NCI-H524 treated with DMSO at 0.1 percent for 48 hours (cell line): Measurements from ENCODE around the gene ZNG1C.
"Not testable (repeated sequence)": the region's sequence is repeated elsewhere in the genome, so short reads cannot be mapped to it uniquely, and the experiment has no call there.

Experiments
- DNase-seq: peaks from one replicate; lab custom pipeline; 2025; lab: John Stamatoyannopoulos, UW

The ZNG1C gene

DNA sequence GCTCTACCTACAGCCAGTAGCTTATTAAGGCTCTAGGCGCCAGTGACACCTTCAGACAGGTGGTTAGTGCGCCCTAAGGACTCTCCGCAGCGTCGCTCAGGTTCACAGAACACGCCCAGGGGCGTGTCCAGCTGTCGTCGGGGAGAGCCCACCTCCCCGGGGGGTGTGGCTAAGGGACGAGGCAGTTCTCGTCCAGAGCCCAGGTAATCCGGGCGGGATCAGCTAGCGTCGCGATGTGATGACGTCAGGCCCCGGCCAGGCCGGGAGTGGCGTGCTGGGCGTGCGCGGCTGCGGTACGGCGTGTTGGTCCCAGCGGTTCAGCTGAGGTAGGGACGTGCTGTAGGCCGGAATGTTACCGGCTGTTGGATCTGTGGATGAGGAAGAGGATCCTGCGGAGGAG lies at the start of gene ZNG1C:
TSS of gene ZNG1C (plus strand) at position 301 of the 400 bp plus-strand sequence. CDS start at position 350, 49 bp downstream.
- DNase-seq, result not testable (repeated sequence)

DNA sequence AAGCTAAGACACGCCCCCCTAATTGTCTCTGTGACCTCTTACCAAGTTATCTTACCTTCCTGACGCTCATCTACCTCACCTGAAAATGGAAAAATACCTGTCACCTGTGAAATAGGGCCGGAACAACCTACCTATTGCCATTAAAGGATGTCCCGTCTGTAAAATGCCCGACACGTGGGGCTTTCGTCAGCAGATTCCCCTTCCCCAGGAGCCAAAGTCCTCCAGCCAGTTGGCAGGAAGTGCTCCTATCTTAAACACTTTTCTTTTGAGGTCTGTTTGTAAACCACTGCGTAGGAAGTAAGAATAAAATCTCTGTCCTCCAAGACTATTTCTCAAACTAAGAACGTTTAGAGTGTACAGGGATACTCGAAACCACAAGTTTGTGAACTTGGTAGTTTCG lies 654 bp downstream of the ZNG1C start:
- not testable (repeated sequence) for DNase-seq

DNA sequence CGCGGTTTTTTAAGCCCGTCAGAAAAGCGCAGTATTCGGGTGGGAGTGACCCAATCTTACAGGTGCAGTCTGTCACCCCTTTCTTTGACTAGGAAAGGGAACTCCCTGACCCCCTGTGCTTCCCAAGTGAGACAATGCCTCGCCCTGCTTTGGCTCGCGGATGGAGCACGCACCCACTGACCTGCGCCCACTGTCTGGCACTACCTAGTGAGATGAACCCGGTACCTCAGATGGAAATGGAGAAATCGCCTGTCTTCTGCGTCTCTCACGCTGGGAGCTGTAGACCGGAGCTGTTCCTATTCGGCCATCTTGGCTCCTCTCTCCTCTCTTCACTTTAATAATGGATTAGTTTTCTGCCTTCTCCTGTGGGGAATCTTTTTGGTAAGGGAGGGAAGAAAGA lies 39.3 kb downstream of the ZNG1C start:
- DNase-seq, result not testable (repeated sequence)

DNA sequence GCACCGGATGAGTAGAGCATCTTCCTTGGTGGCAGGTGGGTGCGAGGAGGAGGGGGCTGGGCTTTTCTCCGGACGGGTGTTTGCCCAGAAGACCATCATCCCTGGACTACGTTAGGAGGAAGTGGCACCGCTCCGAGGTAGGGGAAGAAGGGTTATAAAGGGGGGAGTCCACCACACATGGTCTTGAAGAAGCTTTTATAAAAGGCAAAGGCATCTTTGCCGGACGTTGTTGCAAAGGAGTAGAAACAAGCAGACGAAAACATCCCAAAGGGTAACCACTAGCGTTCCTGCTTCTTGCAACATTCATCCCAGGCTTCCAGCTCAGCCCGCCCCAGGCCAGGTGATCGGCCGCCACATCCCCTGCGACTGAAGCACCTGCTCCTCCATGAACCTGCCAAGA lies 60.8 kb downstream of the ZNG1C start, which contains the start of gene FOXD4L3:
TSS of gene FOXD4L3 (plus strand) at position 301 of the 400 bp plus-strand sequence. CDS start at position 386, 85 bp downstream.
- DNase-seq, result not testable (repeated sequence)

DNA sequence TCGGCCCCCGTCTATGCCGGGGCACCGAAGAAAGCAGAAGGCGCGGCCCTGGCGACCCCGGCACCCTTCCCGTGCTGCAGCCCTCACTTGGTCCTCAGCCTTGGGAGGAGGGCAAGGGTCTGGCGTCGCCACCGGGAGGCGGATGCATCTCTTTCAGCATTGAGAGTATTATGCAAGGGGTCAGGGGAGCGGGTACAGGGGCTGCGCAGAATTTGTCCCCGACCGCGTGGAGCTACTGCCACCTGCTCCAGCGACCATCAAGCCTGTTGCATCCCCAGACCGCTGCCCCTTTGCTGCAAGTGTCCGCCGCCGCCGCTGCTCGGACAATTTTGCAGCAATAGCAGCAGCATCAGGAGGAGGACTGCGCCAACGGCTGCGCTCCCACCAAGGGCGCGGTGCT lies 62.0 kb downstream of the ZNG1C start:
- not testable (repeated sequence) for DNase-seq

DNA sequence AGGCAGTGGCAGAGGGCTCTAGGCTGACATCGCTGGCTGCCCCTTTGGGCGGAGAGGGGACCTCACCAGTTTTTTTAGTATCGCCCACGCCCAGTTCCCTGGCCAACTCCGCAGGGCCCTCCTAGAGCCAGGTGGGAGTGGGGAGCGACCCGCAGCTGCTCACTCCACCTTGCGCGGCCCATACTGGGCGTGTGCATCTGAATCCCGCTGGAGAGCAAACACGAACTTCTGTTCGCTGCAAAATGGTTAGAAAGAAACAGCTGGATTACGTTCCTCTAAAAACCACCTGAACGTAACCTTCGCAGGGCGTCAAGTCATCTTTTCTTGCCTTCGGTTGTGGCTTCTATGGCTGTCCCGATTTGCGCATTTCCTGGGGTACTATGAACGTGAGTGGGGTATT lies 62.4 kb downstream of the ZNG1C start:
- not testable (repeated sequence) for DNase-seq

DNA sequence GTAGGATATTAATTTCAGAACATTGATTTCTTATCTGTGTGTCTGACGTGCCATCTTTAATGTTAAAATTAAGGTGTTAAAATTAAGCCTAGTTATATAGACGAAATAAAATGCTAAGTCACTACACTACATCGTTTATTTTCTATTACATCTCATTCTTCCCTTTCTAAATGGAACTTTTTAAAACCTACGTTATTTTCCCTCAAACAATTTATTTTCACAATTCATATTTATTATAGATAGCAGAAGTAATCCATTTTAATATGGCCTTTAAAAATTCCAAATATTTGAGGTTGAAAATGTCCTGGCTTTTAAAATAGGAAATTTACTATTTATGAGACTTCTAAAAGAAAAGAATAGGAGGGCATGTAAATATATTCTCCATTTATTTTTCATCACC lies 63.0 kb downstream of the ZNG1C start:
- not testable (repeated sequence) for DNase-seq

DNA sequence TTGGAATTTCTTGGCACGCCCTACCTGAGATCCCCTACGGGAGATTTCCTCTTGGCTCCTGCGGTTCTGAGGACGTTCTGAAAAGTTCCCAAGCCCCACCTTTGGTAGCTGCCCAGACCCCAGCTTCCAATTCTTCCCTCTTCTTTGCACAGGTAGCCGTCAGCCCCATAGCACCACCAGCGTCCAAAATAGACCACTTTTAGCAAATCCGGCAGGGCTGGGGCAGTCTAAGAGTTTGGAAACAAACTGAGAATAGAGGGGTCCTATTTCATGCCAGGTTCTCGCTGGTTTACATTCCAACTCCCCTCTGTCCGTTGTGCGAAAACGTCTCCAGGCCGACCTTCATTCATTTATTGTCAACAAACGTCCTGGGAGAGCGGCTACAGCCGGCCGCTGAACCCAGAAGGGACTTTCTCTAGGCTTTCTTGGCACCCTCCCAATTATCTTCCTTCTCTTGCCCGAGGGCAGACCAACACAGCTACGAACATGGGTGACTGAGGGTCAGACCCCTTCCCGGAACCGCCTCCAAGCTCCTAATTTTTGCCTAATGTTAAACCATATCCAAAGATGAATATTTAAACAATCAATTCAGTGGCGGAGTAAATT lies 64.0 kb downstream of the ZNG1C start:
- not testable (repeated sequence) for DNase-seq

DNA sequence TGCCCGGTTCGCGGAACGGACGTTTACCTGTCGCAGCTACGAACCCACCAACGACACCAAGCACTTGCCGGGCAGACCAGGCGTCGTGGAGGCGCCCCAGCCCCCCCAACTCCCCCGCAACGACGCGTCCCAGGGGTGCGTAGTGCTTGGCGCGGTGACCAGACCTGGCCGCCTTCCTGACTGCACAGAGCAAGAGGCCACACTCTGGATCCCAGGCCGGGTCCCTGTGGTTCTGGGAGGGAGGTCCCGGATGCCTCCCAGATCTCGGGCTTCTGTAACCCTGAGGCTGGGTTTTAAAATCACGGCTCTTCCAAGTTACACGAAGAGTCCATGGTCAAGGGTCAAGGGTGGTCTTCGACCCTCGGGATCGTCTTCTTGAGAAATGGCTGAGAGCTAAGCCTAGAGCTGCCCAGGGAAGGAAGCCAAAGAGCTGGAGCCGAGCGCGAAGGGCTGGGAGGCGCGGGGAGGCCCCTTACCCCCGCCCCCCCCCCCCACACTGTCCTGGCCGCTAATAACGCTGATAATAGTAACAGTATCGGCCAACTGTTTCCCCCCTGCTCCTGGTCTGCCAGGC lies 64.7 kb downstream of the ZNG1C start:
- not testable (repeated sequence) for DNase-seq

DNA sequence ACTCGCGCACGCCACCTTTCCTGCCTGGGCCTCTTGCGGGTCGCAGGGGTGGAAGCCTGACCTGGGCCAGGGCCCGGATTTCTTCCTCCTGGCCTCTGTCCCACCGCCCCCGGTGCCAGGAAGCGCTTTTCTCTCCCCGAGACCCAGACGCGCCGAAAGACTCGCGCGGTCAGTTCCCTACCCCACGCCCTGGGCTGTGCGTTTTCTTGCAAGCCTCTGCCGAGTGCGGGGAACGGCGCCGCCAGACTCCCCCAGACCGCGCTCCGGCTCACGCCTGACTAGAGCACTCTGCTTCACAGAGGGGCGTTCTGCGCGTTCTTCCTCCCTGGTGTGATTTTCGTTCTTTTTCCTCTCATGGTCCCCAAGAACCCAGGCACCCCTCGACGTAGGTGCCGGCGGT lies 65.3 kb downstream of the ZNG1C start:
- DNase-seq, result not testable (repeated sequence)

DNA sequence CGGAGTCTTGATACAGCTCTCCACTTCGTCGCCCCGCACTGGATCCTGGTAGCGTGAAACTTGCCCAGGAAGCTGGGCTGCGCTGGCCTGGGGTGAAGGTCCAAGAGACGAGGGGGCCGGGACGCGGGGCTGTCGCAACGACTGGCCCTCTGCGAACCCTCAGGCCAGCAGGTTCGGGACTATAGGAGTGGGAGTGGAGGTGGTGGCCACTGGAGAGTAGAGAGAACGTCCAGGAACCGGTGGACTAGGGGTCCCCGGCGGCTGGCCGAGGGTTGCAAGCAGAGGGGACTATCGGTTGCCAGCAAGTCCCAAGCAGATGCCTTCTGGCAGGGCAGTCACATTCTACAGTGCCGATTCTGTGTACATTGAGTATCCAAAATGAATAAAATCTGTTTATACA lies 65.9 kb downstream of the ZNG1C start:
- DNase-seq, result not testable (repeated sequence)

DNA sequence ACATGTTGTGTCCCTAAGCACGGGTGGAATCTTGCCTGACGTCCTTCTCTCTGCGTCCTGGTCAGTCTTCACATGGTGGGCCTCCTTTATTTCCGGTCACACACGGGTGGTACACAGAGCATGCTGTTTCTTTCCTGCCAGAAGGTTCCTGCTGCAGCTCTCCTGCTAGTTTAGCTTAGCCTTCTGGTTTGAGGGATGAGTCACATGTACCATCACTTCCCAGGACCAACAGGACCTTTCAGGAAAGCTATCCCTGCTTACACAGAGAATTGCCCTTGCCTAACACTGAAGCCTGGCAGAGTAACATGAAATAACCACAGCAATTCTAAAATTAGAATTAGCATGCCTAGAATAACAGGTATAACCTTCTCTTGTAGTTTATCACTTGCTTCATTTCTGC lies 69.4 kb downstream of the ZNG1C start:
- not testable (repeated sequence) for DNase-seq

DNA sequence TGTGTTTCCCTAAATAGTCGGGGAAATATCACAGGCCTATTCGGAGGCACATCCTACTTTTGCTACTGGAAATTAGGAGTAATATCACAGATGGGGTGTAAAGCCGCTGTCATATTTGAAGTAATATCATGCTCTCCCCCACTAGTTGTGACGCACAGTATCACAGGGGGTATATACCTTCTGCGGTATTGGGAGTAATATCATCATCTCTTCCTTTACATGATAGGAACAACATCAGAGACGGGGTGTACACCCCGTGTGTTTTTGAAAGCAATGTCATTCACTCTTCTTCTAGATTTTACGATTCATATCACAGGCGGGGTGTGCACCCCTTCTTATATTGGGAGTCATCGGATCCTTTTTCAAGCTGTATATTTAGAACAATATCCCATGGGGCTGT lies 76.4 kb downstream of the ZNG1C start:
- DNase-seq, result not testable (repeated sequence)

DNA sequence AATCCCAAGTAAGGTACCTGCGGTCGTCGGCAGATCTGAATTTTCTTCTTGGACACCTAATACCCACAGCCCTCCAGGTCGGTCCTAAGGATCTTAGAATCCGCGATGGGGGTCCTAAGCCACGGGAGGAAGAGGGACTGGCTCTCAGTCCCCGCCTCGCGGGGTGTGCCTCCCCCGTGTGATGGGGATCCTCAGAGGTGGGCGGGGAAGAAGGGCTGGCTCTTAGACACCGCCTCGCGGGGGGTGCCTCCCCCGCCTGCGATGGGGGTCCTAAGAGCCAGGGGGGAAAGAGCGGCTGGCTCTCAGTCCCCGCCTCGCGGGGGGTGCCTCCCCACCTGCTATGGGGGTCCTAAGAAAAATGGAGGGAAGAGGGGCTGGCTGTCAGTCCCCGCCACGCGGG lies 82.0 kb downstream of the ZNG1C start:
- not testable (repeated sequence) for DNase-seq

DNA sequence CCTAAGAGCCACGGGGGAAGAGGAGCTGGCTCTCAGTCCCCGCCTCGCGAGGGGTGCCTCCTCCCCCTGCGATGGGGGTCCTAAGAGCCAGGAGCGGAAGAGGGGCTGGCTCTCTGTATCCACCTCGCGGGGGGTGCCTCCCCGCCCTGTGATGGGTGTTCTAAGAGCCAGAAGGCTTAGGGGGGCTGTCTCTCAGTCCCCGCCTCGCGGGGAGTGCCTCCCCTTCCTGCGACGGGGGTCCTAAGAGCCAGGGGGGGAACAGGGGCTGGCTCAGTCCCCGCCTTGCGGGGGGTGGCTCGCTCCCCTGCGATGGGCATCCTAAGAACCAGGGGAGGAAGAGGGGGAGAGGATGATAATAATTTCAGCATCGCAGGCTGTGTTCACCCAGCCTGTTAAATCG lies 82.7 kb downstream of the ZNG1C start:
- DNase-seq, result not testable (repeated sequence)

DNA sequence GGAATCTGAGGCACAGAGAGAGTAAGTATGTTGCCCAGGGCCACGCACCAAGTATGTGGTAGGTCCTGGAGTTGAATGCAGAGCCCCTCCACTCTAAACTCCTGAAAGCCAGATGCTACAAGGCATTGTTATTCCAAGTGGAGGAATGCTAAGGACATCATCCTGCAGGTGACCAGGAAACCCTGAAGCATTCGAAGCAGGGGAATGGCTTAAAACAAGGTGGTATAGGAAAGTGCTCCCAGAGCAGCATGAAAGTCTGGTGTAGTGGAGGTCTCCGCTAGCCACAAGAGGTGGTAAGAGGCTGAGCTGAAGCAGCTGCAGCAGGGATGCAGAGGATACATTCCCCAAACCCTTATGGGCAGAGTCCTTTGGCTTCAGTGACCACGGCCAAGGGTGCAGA lies 87.3 kb downstream of the ZNG1C start:
- not testable (repeated sequence) for DNase-seq

DNA sequence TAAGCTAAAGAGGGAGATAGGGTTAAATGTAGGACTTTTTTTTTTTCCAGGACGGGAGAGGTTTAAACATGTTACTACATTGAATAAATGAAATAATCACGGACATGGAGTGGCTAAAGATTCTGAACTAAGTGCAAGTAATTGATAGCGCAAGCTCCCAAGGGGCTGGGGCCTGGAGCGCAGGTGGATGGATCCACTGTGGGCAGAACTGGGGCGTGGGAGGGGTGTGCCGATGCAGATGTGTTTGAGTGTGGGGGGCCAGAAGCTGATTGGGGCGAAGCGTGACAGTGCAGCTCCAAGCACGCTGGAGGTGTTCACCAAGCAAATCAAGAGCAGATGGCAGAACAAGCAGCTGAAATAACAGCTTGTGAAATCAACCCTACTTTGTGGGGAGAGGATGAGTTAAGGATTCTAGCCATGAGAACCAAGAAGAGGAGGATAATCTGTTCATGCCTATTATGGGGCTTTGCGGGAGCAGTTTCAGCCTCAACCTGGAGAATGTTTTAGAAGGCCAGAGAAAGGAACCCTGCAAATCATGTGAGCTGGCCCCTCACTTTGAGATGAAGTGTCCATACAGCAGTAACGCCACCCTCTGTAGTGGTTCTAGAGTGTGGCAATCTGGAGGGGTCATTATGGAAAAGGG lies 88.9 kb downstream of the ZNG1C start:
- DNase-seq, result not testable (repeated sequence)

DNA sequence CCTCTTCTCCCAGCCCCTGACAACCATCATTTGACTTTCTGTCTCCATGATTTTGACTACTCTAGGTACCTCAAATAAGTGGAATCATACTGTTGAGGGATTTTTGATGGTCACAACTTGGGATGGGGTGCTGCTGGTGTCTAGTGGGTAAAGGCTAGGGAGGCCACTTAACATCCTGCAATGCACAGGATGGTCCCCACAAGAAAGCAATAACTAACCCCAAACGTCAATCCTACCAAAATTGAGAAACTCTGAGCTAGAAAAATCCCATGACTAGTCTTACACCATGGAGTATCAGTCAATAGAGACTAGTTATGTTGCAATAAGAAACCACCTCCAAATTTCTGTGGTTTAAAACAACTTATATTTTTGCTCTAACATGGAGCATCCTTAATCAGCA lies 90.3 kb downstream of the ZNG1C start:
- DNase-seq, result not testable (repeated sequence)

DNA sequence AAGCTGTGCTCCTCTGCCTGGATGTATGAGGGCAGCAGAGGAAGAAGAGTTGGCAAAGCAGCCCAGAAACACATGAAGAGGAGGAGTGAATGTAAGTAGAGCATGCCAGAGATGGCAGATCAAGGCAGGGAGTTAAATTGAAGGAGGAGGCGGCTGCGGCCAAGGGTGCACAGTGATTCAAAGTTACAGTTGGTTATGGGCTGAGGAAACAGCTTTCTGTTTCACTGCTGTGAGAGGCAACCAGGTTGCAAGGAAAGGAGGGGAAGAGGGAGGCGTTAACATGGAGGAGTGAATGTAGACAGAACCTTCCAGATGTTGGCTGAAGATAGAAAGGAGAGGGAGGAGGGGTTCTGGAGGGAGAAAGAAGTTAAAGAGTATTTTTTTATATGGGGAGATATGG lies 94.2 kb downstream of the ZNG1C start:
- not testable (repeated sequence) for DNase-seq

DNA sequence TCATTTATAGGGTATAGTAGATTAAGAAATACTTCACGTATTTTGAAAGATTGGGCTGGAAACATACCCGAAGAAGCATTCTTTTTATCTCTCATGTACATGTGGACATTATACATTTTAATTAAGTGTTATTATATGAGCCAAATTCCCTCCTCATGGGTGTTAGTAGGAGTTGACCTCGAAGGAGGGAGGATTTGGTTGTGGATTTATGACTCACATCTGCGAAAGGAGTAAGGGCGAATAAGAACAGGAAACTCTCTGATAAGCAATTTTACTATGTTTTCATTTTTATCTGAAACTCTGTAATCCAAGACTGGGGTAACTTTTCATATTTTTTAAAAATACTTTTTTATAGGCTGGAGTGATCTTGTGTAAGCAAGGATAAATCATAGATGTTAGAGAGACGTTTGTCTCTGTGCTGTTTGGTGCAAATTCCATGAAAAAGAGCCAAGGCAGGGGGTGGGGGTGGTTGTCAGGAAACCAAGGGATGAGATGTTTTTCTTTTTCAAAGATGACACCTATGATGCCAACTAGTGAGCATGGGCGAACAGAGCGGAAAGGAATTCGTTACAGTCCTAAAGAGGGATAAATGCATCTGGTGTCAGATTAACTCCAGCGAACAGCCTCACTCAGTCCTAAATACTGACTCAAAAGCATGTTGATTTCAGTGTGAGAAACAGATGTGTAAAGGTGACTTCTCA lies 95.0 kb downstream of the ZNG1C start:
- not testable (repeated sequence) for DNase-seq

DNA sequence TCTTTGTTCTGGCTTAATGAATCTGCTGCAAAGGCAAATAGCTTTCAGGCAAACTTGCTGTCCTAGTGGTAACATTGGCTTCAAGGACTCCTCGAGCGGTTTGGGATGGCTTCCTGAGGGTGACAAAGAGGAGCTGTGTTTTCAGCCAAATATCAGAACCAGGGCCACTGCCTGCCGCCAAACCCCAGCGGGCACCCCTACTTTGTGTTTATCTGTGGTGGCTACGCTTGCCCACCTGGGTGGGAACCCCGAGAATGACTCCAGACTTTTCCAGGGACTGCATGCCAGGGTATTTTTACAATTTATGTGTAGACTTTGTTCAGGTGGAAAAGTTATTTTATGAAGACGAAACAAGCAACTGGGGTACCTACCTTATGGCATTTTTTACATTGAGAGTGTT lies 96.2 kb downstream of the ZNG1C start:
- not testable (repeated sequence) for DNase-seq

DNA sequence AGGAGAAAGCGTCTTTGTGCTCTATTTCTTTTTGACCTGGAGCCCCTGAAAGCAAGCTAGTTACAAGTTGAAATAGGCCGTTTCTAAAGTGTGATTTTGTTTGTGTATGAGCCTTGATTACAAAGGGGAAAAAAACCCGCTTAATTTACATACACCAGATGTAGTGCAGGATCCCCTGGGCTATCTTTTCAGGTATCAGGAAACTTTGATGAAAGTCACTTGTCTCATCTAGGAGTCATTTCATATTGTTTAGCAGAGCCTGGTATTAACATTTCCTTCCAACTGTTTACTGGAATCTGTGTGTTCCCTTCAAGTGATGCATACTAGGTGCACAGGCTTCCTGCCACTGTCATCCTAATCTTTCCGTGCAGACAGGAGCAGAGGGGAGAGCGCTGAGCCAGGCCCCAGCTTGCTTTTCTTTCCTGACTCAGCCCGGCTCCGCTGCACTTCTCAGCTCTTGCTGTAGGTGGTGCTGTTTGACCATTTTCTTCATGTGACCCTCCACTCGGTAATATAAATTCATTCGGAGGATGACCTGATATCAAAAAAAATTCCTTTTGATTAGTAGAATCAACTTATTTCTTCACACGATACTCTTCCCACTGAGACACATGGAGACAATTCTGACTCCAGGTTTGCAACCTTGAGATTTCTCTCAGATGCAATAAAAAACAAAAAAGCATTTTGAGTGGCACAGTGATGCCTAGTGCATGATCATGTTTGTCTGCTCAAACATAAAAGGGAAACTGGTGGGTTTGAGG lies 100.7 kb downstream of the ZNG1C start:
- not testable (repeated sequence) for DNase-seq
